ENCODE measurements around the gene EPB41L3. TPM values are rescaled to one million over a fixed set of nuclear protein-coding genes. Genes with fewer than 3 reads are reported as not detected.

EPB41L3 gene
- total RNA-seq, 1 experiment from 2014 or later, result 16.1 TPM

- Mint-ChIP-seq H3K27ac (no peak overlapping the region), H3K4me1 (peaks cover 18 to 25% of the 10 kb centered on the region in 2 experiments), H3K9me3 (no peaks in the 10 kb centered on the region), H3K27me3 (ENCODE audit: low read depth) (no peaks in the 10 kb centered on the region), H3K4me3 (no peak overlapping the region), H3K36me3 (ENCODE audit: insufficient read depth in 1 of 3, low read depth in 3 of 3) (no peaks in the 10 kb centered on the region)
- Histone ChIP-seq H3K9me3 (ENCODE audit: control insufficient read depth, low read depth, low read length) (no peaks in the 10 kb centered on the region), H3K23ac (ENCODE audit: insufficient read length, low read depth, low read length) (no peak overlapping the region), H3K79me1 (ENCODE audit: insufficient read depth, low read depth, low read length, poor library complexity, severe bottlenecking) (no peaks in the 10 kb centered on the region), H4K91ac (ENCODE audit: insufficient read length, low read depth, low read length) (no peak overlapping the region), H3K79me2 (ENCODE audit: insufficient read depth, low read length) (no peaks in the 10 kb centered on the region), H3K9ac (ENCODE audit: extremely low read depth, insufficient read length, low read length) (no peak overlapping the region), H3K4me2 (ENCODE audit: insufficient read depth, insufficient read length, low read length) (no peak overlapping the region), H4K8ac (replicated peaks; ENCODE audit: insufficient read length, low read depth, low read length) (no peak overlapping the region), H3K23me2 (ENCODE audit: insufficient read length, low read depth, low read length, poor library complexity, severe bottlenecking) (no peaks in the 10 kb centered on the region), H3T11ph (ENCODE audit: low read length) (no peak overlapping the region), H3K4ac (ENCODE audit: low read depth, low read length) (no peak overlapping the region), H2BK15ac (ENCODE audit: low read depth, low read length) (no peak overlapping the region), H3K14ac (ENCODE audit: insufficient read depth, low read length) (no peak overlapping the region), H2AK5ac (ENCODE audit: insufficient read length, low read length) (no peak overlapping the region), H2BK120ac (ENCODE audit: low read depth, low read length, poor library complexity, severe bottlenecking) (no peak overlapping the region), H3K4me1 (ENCODE audit: insufficient read depth, low read length) (no peaks in the 10 kb centered on the region), H3K27me3 (ENCODE audit: insufficient read depth, low read length) (no peaks in the 10 kb centered on the region), H4K20me1 (ENCODE audit: control insufficient read depth, insufficient read depth, insufficient read length) (no peaks in the 10 kb centered on the region), H3K27ac (ENCODE audit: insufficient read length, low read depth, low read length) (no peak overlapping the region), H4K5ac (ENCODE audit: insufficient read length, low read depth, low read length) (no peak overlapping the region), H3K56ac (ENCODE audit: insufficient read length, low read depth, low read length) (no peak overlapping the region), H2BK5ac (ENCODE audit: insufficient read length, low read length) (no peak overlapping the region), H2BK12ac (ENCODE audit: insufficient read length, low read depth, low read length) (no peak overlapping the region), H2BK20ac (ENCODE audit: low read depth, low read length, poor library complexity, severe bottlenecking) (no peak overlapping the region), H3K18ac (ENCODE audit: insufficient read length, low read depth, low read length) (no peak overlapping the region), H2AFZ (ENCODE audit: low read length) (no peak overlapping the region)
- no peak for DNase-seq
- TF ChIP-seq CTCF (conservative IDR thresholded peaks at IDR 0.05), result no peak
- no CpG with 5 or more reads among the region's 2 CpGs for WGBS (ENCODE audit: extremely low coverage, insufficient read length, low lambda C conversion rate)
These were observed 124.8 kb downstream of the EPB41L3 start for GRCh38 chr18:5419030-5419429.

Data from H9 (cell line).